Ureter (tissue), 1 donor: Measurements from ENCODE around the gene POLR3GL. TPM values are rescaled to one million over a fixed set of nuclear protein-coding genes. Genes with fewer than 3 reads are reported as not detected.
A peak's percentile ranks its signal among the peaks of the same experiment; 100 is the strongest.

ENCODE experiments used
- DNase-seq: peaks from one replicate; pipeline ENCODE4 v3.0.0-alpha.2; 2020; ENCODE audit warnings: low spot score
- total RNA-seq: library from RNA; stranded (reverse); gene quantifications from one replicate; pipeline ENCODE4 v1.2.4, GENCODE V29; 2023
- donor health status: DM: yes; HTN: yes; CAD: no.

POLR3GL gene
- total RNA-seq, 1 donor from 2014 or later = 21.0 TPM

GRCh38 chr1:145949219-145949618 lies 15.3 kb upstream of the POLR3GL start:
- DNase-seq = no peak

GRCh38 chr1:145951526-145951925 lies 13.0 kb upstream of the POLR3GL start:
- DNase-seq = no peak

- no peak for DNase-seq
Observed at GRCh38 chr1:145952903-145953302, 11.6 kb upstream of the POLR3GL start.

- no peak for DNase-seq
Observed at GRCh38 chr1:145953861-145954260, 10.6 kb upstream of the POLR3GL start.

GRCh38 chr1:145955436-145955835 lies 9.1 kb upstream of the POLR3GL start:
- DNase-seq = no peak

- DNase-seq = no peak
Observed at GRCh38 chr1:145956361-145956760, 8.1 kb upstream of the POLR3GL start.

- no peak for DNase-seq
Observed at GRCh38 chr1:145956781-145957442, 7.6 kb upstream of the POLR3GL start.

GRCh38 chr1:145957443-145958319 lies 6.8 kb upstream of the POLR3GL start, which contains the start of gene LIX1L:
Gene LIX1L (minus strand): TSS chr1:145958017. CDS start chr1:145957927, 90 bp downstream.
- peak; percentile 96 for DNase-seq

- DNase-seq = no peak
Observed at GRCh38 chr1:145958734-145959133, 5.8 kb upstream of the POLR3GL start.

- no peak for DNase-seq
Observed at GRCh38 chr1:145959333-145959732, 5.2 kb upstream of the POLR3GL start.

- DNase-seq = no peak
Observed at GRCh38 chr1:145959957-145960467, 4.5 kb upstream of the POLR3GL start.

- peak; percentile 79 for DNase-seq
Observed at GRCh38 chr1:145960468-145961108, 3.9 kb upstream of the POLR3GL start.

GRCh38 chr1:145961109-145961424 lies 3.4 kb upstream of the POLR3GL start:
- DNase-seq = no peak

- no peak for DNase-seq
Observed at GRCh38 chr1:145961425-145962156, 2.9 kb upstream of the POLR3GL start.

- no peak for DNase-seq
Observed at GRCh38 chr1:145962157-145963102, 2.1 kb upstream of the POLR3GL start.

GRCh38 chr1:145963265-145964019 lies 1.0 kb upstream of the POLR3GL start:
- DNase-seq = no peak

- no peak for DNase-seq
Observed at GRCh38 chr1:145965119-145965744, 742 bp downstream of the POLR3GL start.

- DNase-seq = no peak
Observed at GRCh38 chr1:145967288-145967687, 2.8 kb downstream of the POLR3GL start.

GRCh38 chr1:145972580-145972979 lies 8.1 kb downstream of the POLR3GL start:
- DNase-seq = no peak
